Stimulated activated CD4-positive, alpha-beta T cell treated with anti-CD3 and anti-CD28 coated beads, Interleukin-4, amount 100 ng/mL, for 4 hours (primary cell): ENCODE data around the gene RPS15.
"Not testable (repeated sequence)": the region's sequence is repeated elsewhere in the genome, so short reads cannot be mapped to it uniquely, and the experiment has no call there.

Source experiments
- DNase-seq, 2 experiments: peaks; one replicate each; pipeline ENCODE4 v3.0.0-alpha.2; 2020

Gene RPS15

DNA sequence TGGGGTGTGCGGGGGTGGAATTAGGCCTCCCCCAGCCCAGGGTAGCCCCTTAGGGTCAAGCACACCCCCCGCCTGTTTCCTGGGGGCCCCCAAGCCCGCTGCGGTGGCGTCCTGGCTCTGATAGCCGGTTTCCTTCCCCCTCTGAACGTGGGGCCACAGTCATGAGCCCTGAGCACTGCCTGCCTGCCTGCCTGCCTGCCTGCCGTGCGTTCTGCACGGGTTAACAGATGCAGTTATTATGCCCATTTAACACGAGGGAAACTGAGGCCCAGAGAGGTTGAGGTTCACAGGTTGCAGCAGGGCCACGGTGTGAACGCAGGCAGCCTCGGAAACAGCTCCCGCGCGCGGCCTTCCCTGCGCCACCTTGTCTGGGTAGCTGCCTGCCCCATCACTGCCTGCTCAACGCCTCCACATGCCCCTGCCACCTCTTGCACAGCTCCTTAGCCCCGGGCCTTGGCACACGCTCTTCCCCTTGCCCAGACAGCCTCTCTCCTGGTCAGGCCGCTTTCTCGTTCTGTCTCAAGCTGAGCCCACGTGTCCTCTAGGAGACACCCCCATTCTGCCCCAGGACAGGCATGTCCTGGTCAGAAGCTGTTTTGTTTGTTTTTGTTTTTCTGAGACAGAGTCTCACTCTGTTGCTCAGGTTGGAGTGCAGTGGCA, 35.7 kb upstream of the RPS15 start:
- no peak for DNase-seq

DNA sequence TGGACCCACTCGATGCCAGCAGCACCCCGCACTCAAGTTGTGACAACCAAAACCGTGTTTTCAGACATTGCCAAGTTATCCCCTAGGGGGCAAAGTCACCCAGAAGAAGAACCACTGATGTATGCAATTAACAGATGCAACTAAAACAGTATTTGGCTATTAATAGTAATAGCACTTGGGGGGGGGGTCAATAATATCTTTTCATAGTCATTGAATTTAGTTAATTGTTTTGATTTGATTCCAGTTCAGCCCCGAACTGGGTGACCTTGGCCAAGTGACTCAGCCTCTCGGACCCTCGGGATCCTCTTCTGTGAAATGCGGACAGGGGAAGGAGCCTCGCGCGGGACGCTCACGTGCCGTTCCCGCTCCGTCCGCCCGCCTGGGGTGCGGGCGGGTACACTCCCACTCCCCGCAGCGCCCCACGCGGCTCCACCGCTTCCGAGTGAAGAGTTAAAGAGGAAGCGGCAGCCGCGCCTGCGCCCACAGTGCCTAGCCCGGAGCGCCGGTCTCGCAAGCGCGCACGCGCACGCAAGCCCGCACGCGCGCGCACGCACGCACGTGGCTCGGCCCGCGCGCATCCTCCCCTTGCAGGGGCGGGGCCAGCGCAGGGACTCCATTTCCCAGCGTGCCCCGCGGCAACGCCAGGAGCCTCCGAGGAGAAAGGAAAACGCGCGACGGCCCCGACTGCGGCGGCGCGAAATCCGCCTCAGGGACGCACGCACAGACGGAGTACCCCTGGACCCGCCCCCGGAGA, 31.2 kb upstream of the RPS15 start:
- DNase-seq = peak; percentile 99

DNA sequence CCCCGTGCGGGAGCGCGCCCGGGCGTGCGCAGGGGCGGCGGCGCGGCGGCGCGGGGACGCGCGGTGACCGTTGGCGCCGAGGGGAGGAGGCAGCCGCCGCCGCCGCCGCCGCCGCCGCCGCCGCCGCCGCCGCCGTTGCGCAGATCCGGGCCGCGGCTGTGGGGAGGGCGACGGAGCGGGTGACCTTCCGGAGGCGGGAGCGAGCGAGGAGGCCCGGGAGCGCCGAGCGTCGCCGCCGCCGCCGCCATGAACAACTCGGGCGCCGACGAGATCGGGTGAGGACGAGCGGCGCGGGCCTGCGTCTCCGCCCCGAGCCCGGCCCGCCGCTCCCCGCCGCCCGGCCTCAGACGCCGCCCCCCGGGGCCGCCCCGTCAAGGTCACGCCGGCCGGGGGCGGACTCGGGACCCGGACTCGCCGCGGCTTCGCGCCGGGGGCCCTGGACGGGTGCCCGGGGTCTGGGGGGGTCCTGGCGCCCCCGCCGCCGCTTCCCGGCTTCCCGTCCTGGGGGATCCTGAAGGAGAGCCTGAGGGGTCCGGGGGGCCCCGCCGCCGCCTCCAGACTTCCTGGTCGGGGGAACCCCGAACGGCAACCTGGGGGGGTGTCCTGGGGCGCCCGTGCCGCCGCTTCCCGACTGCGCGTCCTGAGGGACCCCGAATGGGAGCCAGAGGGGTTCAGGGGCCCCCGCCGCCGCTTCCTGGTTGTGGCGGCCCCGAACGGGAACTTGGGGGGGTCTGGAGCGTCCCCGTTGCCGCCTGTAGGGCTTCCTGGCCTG, 30.5 kb upstream of the RPS15 start, which contains the start of gene DAZAP1:
DAZAP1 (plus strand) TSS at position 59 of the 772 bp plus-strand sequence; CDS start at position 247, 188 bp downstream.
- peak; percentile 34 to 48 for DNase-seq

DNA sequence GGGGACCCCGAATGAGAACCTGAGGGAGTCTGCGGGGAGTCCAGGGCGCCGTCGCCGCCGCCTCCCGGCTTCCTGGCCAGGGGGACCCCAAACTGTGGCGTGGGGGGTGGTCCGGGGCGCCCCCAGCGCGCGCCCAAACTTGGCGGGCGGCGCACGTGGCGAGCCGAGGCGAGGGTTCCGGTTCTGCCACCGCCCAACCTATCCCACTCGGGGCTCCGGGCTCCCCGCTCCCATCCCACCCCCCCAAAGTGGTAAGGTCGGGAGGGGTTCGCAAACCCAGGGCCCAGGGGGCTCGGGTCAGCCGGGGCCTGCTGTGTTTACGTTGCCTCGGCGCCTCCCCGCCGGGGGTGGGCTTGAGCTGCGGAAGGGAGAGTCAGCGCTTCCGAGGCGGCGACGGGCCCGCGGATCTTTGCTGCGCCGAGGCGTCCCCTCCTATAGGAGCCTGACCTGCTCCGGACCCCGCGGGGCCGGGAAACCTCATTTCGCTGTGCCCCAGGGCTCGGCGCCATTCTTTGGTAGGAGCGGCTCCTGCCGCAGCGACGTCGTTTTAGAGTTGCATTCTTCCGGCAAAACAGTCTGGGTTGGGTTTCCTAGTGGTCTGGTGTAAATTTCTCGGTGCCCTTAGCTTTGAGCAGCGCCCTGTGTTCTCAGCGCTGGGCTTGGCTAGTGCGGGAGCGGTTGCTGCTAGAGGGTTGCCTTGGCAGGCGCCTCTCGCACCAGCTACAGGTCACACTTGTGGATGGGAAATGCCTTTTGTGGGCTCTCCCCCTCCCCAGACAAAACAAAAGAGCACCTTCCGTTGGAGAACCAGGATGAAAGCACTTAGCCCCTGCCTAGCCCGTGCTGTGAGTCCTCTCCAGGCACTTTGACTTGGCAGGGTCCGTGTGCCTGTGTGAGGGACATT, 29.6 kb upstream of the RPS15 start:
- DNase-seq = peak; percentile 52 to 61

DNA sequence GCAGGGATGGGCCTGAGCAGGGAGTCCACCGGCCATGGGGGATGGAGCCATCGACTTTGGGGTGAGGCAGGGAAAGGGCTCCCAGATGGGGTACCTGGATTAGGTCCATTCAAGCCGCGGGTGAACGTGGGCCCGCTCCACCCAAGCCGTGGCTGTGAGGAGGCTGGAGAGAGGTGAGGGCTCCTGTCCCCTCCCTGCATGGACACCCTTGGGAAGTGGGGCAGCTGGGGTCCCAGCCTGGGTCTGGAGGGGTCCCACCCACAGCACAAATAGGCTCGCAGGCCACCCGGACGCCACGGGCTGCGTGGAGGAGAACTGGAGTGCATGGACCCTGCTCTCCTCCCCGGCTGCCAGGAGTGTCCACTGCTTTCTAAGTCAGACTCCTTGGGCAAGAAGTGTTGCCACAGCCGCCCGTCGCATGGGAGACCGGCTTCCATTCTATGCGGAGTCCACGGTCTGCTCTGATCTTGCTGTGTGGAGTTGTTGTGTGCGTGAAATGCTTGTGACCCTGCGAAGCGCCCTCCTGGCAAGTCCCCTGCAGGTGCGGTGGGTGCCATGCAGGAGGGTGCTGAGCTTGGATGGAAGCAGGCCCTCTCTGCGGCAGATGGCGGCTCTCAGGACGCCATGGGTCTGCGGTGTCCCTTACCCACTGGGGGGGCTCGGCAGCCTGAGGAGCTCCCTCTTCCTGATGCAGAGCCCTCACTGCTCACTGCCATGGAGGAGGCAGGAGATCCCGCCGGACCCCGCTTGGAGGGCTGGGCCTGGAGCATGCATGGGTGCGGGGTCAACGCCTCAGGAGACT, 28.8 kb upstream of the RPS15 start:
- DNase-seq = no peak

DNA sequence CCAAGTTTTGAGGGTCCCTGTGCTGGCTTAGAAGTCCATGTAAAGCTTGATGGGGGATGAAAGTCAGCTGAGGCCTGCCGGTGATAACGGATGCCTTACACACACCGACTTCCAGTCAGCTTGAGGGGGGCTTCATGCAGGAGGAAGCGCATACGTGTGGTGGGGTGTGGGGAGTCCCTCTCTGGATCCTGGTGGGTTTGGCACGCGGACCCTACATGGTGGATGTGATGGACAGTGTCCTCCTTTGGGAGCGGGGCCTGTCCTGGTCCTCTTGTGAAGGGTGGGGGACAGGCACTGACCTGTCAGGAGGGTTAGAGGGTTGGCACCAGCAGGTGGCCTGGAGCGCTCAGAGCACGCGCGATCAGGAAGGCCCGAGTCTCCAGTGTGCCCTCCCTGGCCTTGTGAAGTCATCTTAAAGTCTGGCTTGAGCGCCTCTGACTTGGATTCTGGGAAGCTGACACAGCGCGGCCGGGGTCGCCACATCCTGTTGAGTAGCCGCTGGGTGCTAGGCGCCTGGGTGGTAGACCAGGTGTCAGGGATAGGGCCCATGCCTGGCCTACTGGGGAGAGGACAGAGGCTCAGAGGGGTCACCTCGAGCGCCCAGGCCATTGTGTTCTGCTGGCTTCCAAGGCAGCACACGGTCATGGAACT, 27.9 kb upstream of the RPS15 start:
- no peak for DNase-seq

DNA sequence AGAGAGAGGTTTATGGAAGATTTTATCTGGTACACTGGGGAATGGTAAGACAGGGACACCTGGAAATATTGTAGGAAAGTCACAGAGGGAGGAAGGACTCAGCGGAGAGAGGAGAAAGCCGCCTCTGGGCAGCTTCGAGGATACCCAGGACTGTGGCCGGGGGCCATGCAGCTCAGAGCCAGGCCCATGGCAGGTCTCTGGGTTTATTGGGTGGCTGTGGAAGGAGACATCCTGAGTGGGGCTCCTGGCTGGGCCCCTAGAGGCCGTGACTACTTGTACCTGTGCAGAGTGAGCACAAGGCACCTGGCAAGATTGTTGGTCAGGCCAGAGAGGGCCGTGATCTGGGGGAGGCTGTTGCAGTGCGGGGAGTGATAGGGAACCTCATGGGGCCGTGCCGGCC, 27.4 kb upstream of the RPS15 start:
- no peak for DNase-seq

DNA sequence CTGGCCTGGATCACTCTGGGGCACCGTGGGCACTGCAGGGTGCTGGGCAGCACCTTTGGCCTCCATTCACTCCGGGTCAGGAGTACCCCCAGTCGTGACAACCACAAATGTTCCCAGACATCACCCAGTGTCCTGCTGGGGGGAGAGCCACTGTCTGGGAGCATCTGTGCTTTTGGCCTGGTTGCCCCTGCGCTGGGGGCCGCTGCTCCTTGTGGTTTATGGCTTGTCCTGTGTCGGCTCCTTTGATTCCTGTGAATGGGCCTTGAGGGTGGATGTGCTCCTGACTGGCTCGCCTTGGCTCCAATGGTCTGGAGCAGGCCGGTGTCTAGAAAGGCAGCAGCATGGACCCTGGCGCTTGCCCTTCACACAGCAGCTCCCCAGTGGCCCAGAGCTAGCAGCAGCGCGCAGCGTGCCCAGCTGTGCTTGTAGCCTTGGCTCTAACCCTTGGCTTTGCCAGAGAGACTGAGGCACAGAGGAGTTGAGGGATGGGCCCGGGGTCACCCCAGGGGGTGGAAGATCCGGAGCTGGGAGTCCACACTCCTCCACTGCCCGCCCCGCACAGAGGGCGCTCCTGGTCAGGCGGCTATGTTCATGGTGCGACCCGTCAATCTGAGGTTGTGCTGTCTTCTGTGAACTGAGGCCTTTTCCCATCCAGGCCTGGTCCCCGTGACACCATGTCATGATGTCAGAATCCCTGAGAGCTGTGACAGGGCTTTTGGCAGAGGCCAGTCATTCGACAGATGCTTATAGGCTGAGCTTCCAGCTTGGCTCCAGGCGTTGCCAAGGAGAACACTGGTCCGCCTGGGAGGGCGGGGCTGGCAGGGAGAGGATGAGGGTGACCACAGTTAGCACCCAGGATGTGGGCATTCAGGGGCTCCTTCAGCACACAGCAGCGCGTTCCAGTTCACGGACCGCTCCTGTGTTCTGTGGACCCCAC, 26.7 kb upstream of the RPS15 start:
- no peak for DNase-seq

DNA sequence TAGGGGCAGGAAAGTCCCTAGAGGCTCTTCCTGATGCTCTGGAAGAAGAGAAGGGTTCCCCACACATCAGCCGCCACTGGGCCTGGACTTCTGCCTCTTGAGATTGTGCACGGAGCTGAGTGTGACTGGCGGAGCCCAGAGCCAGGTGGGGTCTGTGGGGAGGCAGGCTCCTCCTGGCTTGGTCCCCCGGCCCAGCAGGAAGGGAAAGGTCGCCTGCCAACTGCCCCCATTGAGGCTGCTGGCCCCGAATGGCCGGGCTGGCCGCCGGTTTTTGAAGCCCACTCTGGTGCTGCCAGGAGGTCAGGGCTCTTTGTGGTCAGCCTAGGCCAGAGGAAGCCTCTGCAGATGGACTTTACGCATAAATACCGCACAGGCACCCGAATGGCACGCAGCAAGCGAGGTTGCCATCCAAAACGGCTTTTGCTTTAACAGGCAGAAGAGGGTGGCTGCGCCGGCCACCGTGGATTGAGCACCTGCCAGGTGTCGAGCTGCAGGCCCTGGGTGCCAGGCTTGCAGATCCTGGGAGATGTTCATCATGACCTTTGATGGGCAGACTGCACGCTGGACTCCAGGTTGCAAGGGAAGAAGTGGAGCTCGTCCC, 25.8 kb upstream of the RPS15 start:
- no peak for DNase-seq

DNA sequence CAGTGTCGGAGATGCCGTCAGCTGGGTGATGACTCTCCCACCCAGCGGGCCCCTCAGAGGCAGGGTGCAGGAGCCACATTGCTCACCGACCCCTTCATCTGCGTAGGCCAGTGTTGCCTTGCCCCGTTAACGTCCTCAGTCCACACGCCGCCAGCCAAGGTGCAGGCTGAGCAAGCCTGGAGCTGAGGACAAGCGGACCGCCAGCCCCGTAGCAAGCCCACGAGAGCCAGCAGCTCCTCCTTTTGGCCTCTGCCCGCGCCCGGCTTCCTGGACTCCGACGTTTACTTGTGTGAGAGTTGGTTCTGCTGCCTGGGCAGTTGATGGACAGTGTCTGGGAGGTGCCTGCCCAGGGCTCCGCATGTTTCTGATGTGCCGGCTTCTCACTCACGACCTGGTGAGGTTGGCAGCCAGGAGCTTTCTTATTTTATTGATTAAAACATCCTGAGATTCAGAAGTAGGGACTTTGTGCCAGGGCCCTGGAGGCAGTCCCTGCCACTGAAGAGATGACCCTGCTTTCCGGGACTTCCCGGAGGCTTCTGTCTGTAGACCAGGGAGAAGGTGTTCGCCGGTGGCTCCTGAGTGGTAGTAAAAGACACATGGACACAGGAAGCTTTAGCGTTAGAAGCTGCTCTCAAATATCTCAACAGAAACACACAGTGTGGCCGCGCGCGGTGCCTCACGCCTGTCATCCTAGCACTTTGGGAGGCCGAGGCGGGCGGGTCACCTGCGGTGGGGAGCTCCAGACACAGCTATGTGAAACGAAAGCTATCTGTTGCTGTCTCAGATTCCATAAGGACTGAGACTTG, 25.0 kb upstream of the RPS15 start:
- DNase-seq = no peak

DNA sequence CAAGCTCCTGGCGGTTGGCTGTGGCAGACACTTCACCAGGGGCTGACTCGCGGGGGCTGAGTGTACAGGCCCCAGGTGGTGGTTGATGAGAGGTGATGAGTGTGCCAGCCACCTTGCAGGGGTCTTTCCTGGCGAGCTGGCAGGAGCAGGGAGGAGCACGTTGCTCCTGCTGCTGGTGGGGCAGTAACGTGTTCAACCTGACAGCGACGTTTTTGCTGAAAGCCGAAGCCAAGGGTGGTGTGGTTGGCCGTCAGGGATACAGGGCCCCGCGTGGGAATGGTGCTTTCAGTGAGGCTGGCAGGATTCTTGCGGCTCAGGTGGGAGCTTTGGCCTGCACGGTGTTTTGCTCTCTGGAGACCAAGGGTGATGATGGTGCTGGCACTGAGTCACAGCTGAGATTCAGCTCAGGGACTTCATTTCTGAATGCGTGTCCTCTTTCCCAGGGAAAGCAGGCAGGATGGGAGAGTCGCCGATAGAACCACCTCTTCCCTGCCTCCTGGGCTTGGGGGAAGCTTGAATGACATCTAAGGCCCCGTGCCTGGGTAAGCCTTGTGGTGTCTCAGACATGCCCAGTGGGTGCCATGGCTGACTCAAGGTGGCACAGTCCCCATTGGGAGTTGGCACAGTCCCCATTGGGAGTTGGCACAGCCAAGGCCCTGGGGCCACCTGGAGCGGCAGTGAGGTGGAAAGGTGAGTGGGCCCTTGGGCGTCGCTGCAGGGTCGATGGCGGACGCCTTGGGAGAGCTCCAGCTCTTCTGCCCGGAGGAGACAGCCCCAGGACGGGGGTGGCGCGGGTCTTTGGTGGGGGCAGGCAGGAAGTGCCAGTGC, 22.0 kb upstream of the RPS15 start:
- DNase-seq = no peak

DNA sequence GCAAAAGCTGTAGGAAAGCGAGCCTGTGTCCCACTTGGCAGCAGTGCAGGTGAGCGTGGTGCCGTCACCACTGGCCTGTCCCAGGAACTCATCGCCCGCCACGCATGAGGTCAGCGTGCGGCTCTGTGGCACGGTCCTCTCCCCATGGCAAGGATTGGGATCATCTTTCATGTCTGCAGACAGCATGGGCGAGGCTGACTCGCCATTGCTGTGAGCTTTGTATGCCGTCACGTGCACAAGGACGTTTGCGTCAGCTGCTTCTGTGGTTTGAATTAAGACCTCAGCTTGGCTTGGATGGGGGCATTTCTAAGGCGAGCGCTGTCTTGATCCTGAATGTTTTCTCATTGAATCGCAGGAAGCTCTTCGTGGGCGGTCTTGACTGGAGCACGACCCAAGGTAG, 21.1 kb upstream of the RPS15 start:
- DNase-seq = no peak

DNA sequence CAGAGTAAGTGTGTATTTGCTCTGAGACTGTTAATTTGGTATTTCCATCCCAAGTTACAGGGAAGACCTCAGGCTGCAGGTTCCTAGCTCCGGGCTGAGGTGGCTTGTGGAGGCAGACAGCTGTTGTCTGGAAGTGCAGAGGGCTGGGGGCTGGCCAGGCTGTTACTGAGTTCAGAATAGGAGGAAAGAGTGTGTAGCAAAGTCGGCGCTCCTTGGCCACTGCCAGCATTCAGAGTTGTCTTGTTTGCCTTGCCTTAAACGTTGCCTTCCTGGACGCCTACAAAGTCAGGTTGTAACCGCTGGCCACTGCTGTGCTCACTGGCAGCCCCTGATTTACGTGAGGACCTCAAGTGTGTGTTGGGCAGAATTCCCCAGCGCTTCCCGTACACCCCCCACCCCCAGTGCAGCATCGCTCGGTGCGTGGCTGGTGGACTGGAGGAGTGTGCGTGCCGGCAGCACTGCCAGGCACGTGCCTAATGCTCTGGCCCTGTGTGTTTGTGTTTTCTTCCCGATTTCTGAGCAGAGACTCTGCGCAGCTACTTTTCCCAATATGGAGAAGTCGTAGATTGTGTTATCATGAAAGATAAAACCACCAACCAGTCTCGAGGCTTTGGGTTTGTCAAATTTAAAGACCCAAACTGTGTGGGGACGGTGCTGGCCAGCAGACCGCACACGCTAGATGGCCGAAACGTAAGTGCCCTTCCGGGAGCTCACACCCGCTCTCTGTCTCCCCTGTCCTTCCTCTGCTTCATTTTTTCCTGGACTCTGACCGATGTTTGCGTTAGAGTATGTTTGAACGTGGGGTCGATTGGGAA, 20.3 kb upstream of the RPS15 start:
- DNase-seq = no peak

DNA sequence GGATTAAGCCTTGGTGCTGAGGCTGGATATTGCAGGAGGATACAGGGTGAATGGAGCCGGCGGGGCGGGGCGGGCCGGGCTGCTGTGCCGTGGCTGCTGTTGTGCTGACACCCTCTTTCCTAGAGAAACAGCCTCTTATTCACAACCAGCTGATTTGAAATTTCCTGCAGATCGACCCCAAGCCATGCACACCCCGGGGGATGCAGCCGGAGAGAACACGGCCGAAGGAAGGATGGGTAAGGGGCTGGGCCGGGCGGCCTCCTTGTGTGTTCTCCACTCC, 19.8 kb upstream of the RPS15 start:
- no peak for DNase-seq

DNA sequence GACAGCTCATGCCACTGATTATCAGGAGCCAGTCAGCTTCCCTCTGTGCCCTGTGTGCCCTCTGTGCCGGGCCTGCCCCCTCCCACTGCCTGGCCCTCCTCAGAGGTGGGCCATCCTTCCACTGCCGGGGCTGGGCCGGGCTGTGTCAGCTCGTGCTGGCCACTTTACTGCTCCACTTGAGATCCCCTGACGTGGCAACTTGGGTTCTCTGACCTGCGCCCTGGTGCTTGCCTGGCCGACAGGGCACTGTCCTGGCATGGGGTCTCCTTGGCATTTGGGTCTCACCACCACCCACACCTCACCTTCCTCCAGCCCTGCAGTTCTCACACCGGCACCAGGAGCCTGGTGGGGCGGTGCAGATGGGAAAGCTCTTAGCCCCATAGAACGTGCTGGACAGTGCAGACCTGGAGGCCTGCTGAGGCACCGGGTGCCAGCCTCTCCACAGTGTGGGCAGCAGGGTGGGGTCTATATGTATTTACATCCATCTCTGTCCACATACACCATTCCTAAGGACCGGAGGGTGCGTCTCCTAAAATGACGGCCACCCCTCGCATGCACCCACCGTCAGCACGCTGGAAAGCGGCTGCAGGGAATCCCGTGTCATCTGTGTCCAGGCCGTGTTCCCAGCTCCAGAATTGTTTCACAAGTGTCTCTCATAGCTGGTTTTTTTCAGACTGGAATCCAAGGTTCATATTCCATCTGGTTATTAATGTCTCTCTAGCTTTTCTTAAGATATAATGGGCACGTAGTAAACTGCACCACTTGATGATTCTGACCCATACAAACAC, 19.1 kb upstream of the RPS15 start:
- no peak for DNase-seq

DNA sequence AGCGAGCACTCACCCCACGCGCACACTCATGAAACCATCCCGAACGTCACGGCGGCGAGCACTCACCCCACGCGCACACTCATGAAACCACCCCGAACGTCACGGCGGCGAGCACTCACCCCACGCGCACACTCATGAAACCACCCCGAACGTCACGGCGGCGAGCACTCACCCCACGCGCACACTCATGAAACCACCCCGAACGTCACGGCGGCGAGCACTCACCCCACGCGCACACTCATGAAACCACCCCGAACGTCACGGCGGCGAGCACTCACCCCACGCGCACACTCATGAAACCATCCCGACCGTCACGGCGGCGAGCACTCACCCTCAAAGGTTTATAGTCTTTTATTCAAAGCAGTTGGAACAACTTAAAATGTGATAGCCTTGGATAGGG, 18.1 kb upstream of the RPS15 start:
- not testable (repeated sequence) for DNase-seq
